CD14-positive monocyte (primary cell): Measurements from ENCODE around the gene IGF2R. TPM values are rescaled to one million over a fixed set of nuclear protein-coding genes. Genes with fewer than 3 reads are reported as not detected.

Source experiments
- DNase-seq, 3 donors: peaks; one replicate each; pipeline ENCODE4 v3.0.0-alpha.2; 2011 to 2022
- H2AFZ ChIP-seq: 2 replicates; pipeline ENCODE4 v1.6.0; 2012; ENCODE audit warnings: mild to moderate bottlenecking, low read depth, low read length, inconsistent platforms; ENCODE audit not compliant: insufficient read depth, poor library complexity, severe bottlenecking
- H3K27ac ChIP-seq, 2 donors: 1 replicate in 1 of 2; 2 replicates in 1 of 2; pipeline ENCODE4 v1.5.1; 2012 to 2013; ENCODE audit warnings: low read length in 2 of 2, control low read depth in 1 of 2, inconsistent platforms in 1 of 2, low read depth in 1 of 2, mild to moderate bottlenecking in 1 of 2
- H3K27me3 ChIP-seq, 2 donors: one replicate each; pipeline versions ENCODE4 v1.6.0 to v1.6.1; 2011 to 2013; ENCODE audit warnings: low read length in 2 of 2; ENCODE audit not compliant: control insufficient read depth in 2 of 2, insufficient read depth in 2 of 2
- H3K36me3 ChIP-seq, 2 donors: replicated peaks in 1 of 2; 1 replicate in 1 of 2; 2 replicates in 1 of 2; pipeline versions ENCODE4 v1.5.1 to v1.6.1; 2012 to 2013; ENCODE audit warnings: low read length in 2 of 2, control low read depth in 1 of 2, inconsistent platforms in 1 of 2, mild to moderate bottlenecking in 1 of 2; ENCODE audit not compliant: insufficient read depth in 2 of 2, control insufficient read depth in 1 of 2
- H3K4me1 ChIP-seq, 2 donors: 1 replicate in 1 of 2; 2 replicates in 1 of 2; pipeline versions ENCODE4 v1.5.1 to v1.6.1; 2012 to 2013; ENCODE audit warnings: low read length in 2 of 2, control low read depth in 1 of 2, inconsistent platforms in 1 of 2, mild to moderate bottlenecking in 1 of 2, moderate library complexity in 1 of 2; ENCODE audit not compliant: insufficient read depth in 2 of 2, control insufficient read depth in 1 of 2
- H3K4me2 ChIP-seq: replicated peaks from 2 replicates; pipeline ENCODE3; 2012; ENCODE audit warnings: low read length, moderate library complexity, mild to moderate bottlenecking; ENCODE audit not compliant: poor library complexity, severe bottlenecking; ENCODE audit errors: extremely low read depth
- H3K4me3 ChIP-seq, 3 experiments: fragments of 200-600 bp in 1 of 3; sonication (generic) in 1 of 3; replicated peaks in 1 of 3; 1 replicate in 2 of 3; 2 replicates in 1 of 3; pipeline ENCODE4 v1.5.1; 2011 to 2013; ENCODE audit warnings: low read length in 3 of 3, mild to moderate bottlenecking in 3 of 3, control low read depth in 2 of 3, low read depth in 2 of 3, inconsistent platforms in 1 of 3, moderate library complexity in 1 of 3
- H3K79me2 ChIP-seq: 2 replicates; pipeline ENCODE4 v1.6.0; 2012; ENCODE audit warnings: mild to moderate bottlenecking, control low read depth, inconsistent platforms, low read length, moderate library complexity; ENCODE audit not compliant: insufficient read depth
- H3K9ac ChIP-seq: 2 replicates; pipeline ENCODE4 v1.6.0; 2017; ENCODE audit warnings: low read length, mild to moderate bottlenecking; ENCODE audit not compliant: insufficient read depth, poor library complexity, severe bottlenecking
- H3K9me3 ChIP-seq, 2 donors: replicated peaks in 1 of 2; 1 replicate in 1 of 2; 2 replicates in 1 of 2; pipeline versions ENCODE4 v1.5.1 to v1.6.1; 2012 to 2013; ENCODE audit warnings: low read length in 2 of 2, control low read depth in 1 of 2; ENCODE audit not compliant: control insufficient read depth in 1 of 2, insufficient read depth in 1 of 2
- H4K20me1 ChIP-seq: 2 replicates; pipeline ENCODE4 v1.6.0; 2012; ENCODE audit warnings: mild to moderate bottlenecking, low read length, control low read depth, moderate library complexity; ENCODE audit not compliant: insufficient read depth
- H3K27ac Mint-ChIP-seq, 7 donors: one replicate each; pipeline ENCODE4 v1.8.0; 2020; ENCODE audit warnings: mild to moderate bottlenecking in 7 of 7, mixed read lengths in 7 of 7, moderate library complexity in 6 of 7, inconsistent platforms in 2 of 7
- H3K27me3 Mint-ChIP-seq, 3 donors: one replicate each; pipeline ENCODE4 v1.8.0; 2021 to 2022; ENCODE audit warnings: low read depth in 3 of 3, mild to moderate bottlenecking in 3 of 3, mixed read lengths in 3 of 3, moderate library complexity in 3 of 3, inconsistent platforms in 1 of 3
- H3K36me3 Mint-ChIP-seq, 2 donors: one replicate each; pipeline ENCODE4 v1.8.0; 2020; ENCODE audit warnings: mixed read lengths in 2 of 2, inconsistent platforms in 1 of 2, mild to moderate bottlenecking in 1 of 2
- H3K4me1 Mint-ChIP-seq: one replicate; pipeline ENCODE4 v1.8.0; 2020; ENCODE audit warnings: mild to moderate bottlenecking, mixed read lengths
- H3K4me3 Mint-ChIP-seq, 2 donors: one replicate each; pipeline ENCODE4 v1.8.0; 2020; ENCODE audit warnings: mild to moderate bottlenecking in 2 of 2, mixed read lengths in 2 of 2, moderate library complexity in 1 of 2
- H3K9me3 Mint-ChIP-seq, 7 donors: one replicate each; pipeline ENCODE4 v1.8.0; 2020 to 2022; ENCODE audit warnings: mixed read lengths in 7 of 7, mild to moderate bottlenecking in 6 of 7, moderate library complexity in 6 of 7, inconsistent platforms in 2 of 7
- CTCF ChIP-seq: fragments of 200-600 bp; IDR thresholded peaks from one replicate; pipeline ENCODE4 v1.8.0; 2022; ENCODE audit warnings: antibody characterized with exemption, mild to moderate bottlenecking
- WGBS: methylation state at CpG from one replicate; pipeline ENCODE4 v1.1.5; 2013; ENCODE audit warnings: missing lambda C conversion rate; ENCODE audit not compliant: insufficient coverage; 5-methylcytosine and 5-hydroxymethylcytosine counted together
- intact Hi-C, 2 donors: fragments of 100-400 bp; cut with micrococcal nuclease; formaldehyde crosslinking; loops; one replicate each; pipeline versions ENCODE4 v1.15.0 to v1.15.1; 2023
- polyA plus RNA-seq, 3 donors: library from polyadenylated mRNA; depleted of rRNA in 1 of 3; unstranded in 2 of 3; stranded (reverse) in 1 of 3; fragments of 300-500 nt in 2 of 3; fragments of >200 nt in 1 of 3; fragmentation: Illumina TruSeq in 2 of 3; gene quantifications; 1 replicate in 2 of 3; 2 replicates in 1 of 3; pipeline ENCODE4 v1.2.3, GENCODE V29; 2012 to 2021

Gene IGF2R
- polyA plus RNA-seq, 3 donors: 6.9 to 44.8 (median 8.2) TPM

DNA sequence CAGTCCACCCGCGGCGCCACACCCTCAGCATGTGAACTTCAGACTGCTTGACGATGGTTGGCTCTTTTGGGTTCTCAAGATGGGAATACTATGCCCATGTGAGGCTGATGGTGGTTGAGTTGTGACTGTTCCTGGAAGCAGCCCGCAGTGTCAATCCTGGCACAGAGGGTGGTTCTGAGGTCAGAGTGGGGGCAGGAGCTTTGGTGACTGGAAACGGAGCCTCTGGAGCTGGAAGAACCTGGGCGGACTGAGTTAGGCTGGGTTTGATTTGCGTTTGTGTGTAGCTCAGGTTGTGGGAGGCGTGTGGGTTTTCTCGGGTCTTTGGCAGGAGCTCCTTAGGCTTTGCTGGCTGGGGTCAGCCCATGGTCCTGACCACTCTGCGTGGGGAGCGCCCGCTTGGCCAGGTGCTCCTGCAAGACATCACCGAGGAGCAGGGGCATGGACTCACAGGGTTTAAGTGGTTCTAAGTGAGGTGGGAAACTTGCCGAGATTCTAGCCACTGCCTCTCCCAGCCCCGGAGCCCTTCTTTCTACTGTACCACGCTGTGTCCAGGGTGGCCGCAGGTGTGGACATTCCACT is 115.4 kb downstream of the IGF2R start:
- intact Hi-C loops: no loop called here
- peaks cover 95 to 100% of the 10 kb centered on the region in 2 donors for H3K36me3 Mint-ChIP-seq

GRCh38 chr6:160085226-160085625 is 116.3 kb downstream of the IGF2R start:
- H3K4me1 Mint-ChIP-seq: no peaks in the 10 kb centered on the region
- H3K9ac ChIP-seq: no peak overlapping the region
- no peak overlapping the region for H2AFZ ChIP-seq
- no peak for DNase-seq
- H3K9me3 Mint-ChIP-seq: peaks cover 0 to 13% (median 4%) of the 10 kb centered on the region in 7 donors
- WGBS: 69% methylated on average over 5 of the region's 5 CpGs
- H3K4me2 ChIP-seq: no peak overlapping the region
- H3K9me3 ChIP-seq: peaks cover 0 to 5% of the 10 kb centered on the region in 2 donors
- H4K20me1 ChIP-seq: peaks cover 83% of the 10 kb centered on the region
- H3K27me3 ChIP-seq: no peaks in the 10 kb centered on the region
- peaks cover 95 to 100% of the 10 kb centered on the region in 2 donors for H3K36me3 Mint-ChIP-seq
- peak overlapping the region in 2 of 7 donors; percentile 25 to 66 for H3K27ac Mint-ChIP-seq
- peaks cover 95 to 100% of the 10 kb centered on the region in 2 donors for H3K36me3 ChIP-seq
- no peak overlapping the region for H3K4me3 Mint-ChIP-seq
- no peaks in the 10 kb centered on the region for H3K4me1 ChIP-seq
- H3K4me3 ChIP-seq: no peak overlapping the region
- intact Hi-C loops: no loop called here
- no peaks in the 10 kb centered on the region for H3K79me2 ChIP-seq
- peaks cover 0 to 2% (median 1%) of the 10 kb centered on the region in 3 donors for H3K27me3 Mint-ChIP-seq
- no peak overlapping the region for H3K27ac ChIP-seq
- TF ChIP-seq CTCF: no peak

More for the DNA sequence above, 115.4 kb downstream of the IGF2R start:
- H3K27ac ChIP-seq: no peak overlapping the region
- H3K4me1 Mint-ChIP-seq: no peaks in the 10 kb centered on the region
- peaks cover 0 to 2% (median 1%) of the 10 kb centered on the region in 3 donors for H3K27me3 Mint-ChIP-seq
- H3K4me3 Mint-ChIP-seq: no peak overlapping the region
- H3K4me3 ChIP-seq: no peak overlapping the region
- H3K9me3 ChIP-seq: peaks cover 3 to 10% of the 10 kb centered on the region in 2 donors
- no peak overlapping the region for H3K27ac Mint-ChIP-seq
- peaks cover 95 to 100% of the 10 kb centered on the region in 2 donors for H3K36me3 ChIP-seq
- no peak for TF ChIP-seq CTCF
- H3K27me3 ChIP-seq: no peaks in the 10 kb centered on the region
- DNase-seq: no peak
- no peak overlapping the region for H3K4me2 ChIP-seq
- H3K9ac ChIP-seq: no peak overlapping the region
- H3K9me3 Mint-ChIP-seq: peaks cover 4 to 19% (median 7%) of the 10 kb centered on the region in 7 donors
- no peak overlapping the region for H2AFZ ChIP-seq
- 100% methylated on average over 14 of the region's 18 CpGs for WGBS
- no peaks in the 10 kb centered on the region for H3K79me2 ChIP-seq
- H3K4me1 ChIP-seq: no peaks in the 10 kb centered on the region
- peaks cover 83% of the 10 kb centered on the region for H4K20me1 ChIP-seq
